Neural progenitor cell (in vitro differentiated cells): Measurements from ENCODE around the gene ERC1. TPM values are rescaled to one million over a fixed set of nuclear protein-coding genes. Genes with fewer than 3 reads are reported as not detected.

Experiments
- DNase-seq: peaks from one replicate; pipeline ENCODE4 v3.0.0-alpha.2; 2016; ENCODE audit warnings: low spot score
- H2AFZ ChIP-seq: fragments of 200-600 bp; sonication (generic); replicated peaks from 2 replicates; pipeline ENCODE4 v1.6.1; 2016; ENCODE audit warnings: antibody characterized with exemption
- H3F3A ChIP-seq: fragments of 200-600 bp; sonication (generic); 2 replicates; pipeline ENCODE4 v1.6.1; 2016; ENCODE audit warnings: antibody characterized with exemption, low read depth
- H3K27ac ChIP-seq: fragments of 200-600 bp; sonication (generic); 2 replicates; pipeline ENCODE4 v1.5.1; 2016; ENCODE audit warnings: mild to moderate bottlenecking
- H3K27me3 ChIP-seq: fragments of 200-600 bp; sonication (generic); 2 replicates; pipeline ENCODE4 v1.6.1; 2016; ENCODE audit warnings: mild to moderate bottlenecking, moderate library complexity
- H3K36me3 ChIP-seq: fragments of 200-600 bp; sonication (generic); 2 replicates; pipeline ENCODE4 v1.5.1; 2016
- H3K4me1 ChIP-seq: fragments of 200-600 bp; sonication (generic); 2 replicates; pipeline ENCODE4 v1.6.1; 2016; ENCODE audit warnings: mixed run types
- H3K4me2 ChIP-seq: fragments of 200-600 bp; sonication (generic); 2 replicates; pipeline ENCODE4 v1.6.1; 2016
- H3K4me3 ChIP-seq: fragments of 200-600 bp; sonication (generic); 2 replicates; pipeline ENCODE4 v1.5.1; 2016
- H3K79me2 ChIP-seq: fragments of 200-600 bp; sonication (generic); 2 replicates; pipeline ENCODE4 v1.6.1; 2016; ENCODE audit warnings: low read depth
- H3K9ac ChIP-seq: fragments of 200-600 bp; sonication (generic); 2 replicates; pipeline ENCODE4 v1.6.1; 2016
- H3K9me3 ChIP-seq: fragments of 200-600 bp; sonication (generic); 2 replicates; pipeline ENCODE4 v1.5.1; 2016; ENCODE audit warnings: low read depth
- H4K20me1 ChIP-seq: fragments of 200-600 bp; sonication (generic); 2 replicates; pipeline ENCODE4 v1.6.1; 2016; ENCODE audit warnings: low read depth
- H3K27ac Mint-ChIP-seq: 3 replicates; pipeline ENCODE4 v1.8.0; 2021; ENCODE audit warnings: mixed read lengths
- H3K27me3 Mint-ChIP-seq: 2 replicates; pipeline ENCODE4 v1.8.0; 2022; ENCODE audit warnings: low read depth, mild to moderate bottlenecking, inconsistent platforms, moderate library complexity, mixed read lengths; ENCODE audit not compliant: insufficient read depth
- H3K36me3 Mint-ChIP-seq: 3 replicates; pipeline ENCODE4 v1.8.0; 2021; ENCODE audit warnings: mixed read lengths
- H3K4me1 Mint-ChIP-seq: 3 replicates; pipeline ENCODE4 v1.8.0; 2021; ENCODE audit warnings: mixed read lengths
- H3K4me3 Mint-ChIP-seq: 3 replicates; pipeline ENCODE4 v1.8.0; 2021; ENCODE audit warnings: mild to moderate bottlenecking, moderate library complexity, mixed read lengths
- H3K9me3 Mint-ChIP-seq: 3 replicates; pipeline ENCODE4 v1.8.0; 2020; ENCODE audit warnings: mixed read lengths
- EZH2 ChIP-seq: fragments of 200-600 bp; sonication (generic); IDR thresholded peaks from 2 replicates; pipeline ENCODE4 v1.6.1; 2017; ENCODE audit warnings: antibody characterized with exemption, mild to moderate bottlenecking, moderate library complexity
- EZH2phosphoT487 ChIP-seq: fragments of 200-600 bp; sonication (generic); IDR thresholded peaks from 2 replicates; pipeline ENCODE4 v1.6.1; 2017; ENCODE audit warnings: antibody characterized with exemption
- total RNA-seq: library from RNA; depleted of rRNA; stranded (reverse); fragments of >200 nt; gene quantifications from 2 replicates; pipeline ENCODE4 v1.2.3, GENCODE V29; 2015; ENCODE audit warnings: low replicate concordance
- TF ChIP-seq, protein P1 (sequence below): fragments of 200-600 bp; sonication (generic); IDR thresholded peaks from 2 replicates; pipeline ENCODE4 v1.5.1; 2017; ENCODE audit warnings: antibody characterized with exemption, mild to moderate bottlenecking

Gene ERC1
- total RNA-seq, 1 donor from 2014 or later: 27.5 TPM

DNA sequence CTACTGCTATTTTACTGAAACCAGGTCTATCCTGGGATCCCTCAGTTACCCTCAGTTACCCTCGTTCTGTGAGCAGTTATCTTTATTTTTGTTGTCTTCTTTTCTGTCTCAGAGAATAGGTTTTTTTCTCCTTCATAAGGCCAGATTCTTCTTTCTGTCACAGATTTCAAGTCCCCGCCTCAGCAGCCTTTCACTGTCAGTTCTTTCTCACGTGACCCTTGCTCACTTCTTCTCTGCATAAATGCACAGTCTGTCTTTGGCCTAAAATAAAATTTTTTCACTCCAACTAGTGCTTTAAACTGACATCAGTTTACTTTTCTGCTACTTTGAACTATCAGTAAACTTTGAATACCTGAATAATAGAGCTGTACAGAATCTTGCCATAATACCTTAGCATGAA, 299.7 kb downstream of the ERC1 start:
- H3K27ac ChIP-seq: no peak overlapping the region
- TF ChIP-seq EZH2: no peak
- TF ChIP-seq, protein P1, sequence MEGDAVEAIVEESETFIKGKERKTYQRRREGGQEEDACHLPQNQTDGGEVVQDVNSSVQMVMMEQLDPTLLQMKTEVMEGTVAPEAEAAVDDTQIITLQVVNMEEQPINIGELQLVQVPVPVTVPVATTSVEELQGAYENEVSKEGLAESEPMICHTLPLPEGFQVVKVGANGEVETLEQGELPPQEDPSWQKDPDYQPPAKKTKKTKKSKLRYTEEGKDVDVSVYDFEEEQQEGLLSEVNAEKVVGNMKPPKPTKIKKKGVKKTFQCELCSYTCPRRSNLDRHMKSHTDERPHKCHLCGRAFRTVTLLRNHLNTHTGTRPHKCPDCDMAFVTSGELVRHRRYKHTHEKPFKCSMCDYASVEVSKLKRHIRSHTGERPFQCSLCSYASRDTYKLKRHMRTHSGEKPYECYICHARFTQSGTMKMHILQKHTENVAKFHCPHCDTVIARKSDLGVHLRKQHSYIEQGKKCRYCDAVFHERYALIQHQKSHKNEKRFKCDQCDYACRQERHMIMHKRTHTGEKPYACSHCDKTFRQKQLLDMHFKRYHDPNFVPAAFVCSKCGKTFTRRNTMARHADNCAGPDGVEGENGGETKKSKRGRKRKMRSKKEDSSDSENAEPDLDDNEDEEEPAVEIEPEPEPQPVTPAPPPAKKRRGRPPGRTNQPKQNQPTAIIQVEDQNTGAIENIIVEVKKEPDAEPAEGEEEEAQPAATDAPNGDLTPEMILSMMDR: no peak
- TF ChIP-seq EZH2phosphoT487: no peak
- peaks cover 21% of the 10 kb centered on the region for H3K4me1 ChIP-seq
- H3K9me3 ChIP-seq: no peaks in the 10 kb centered on the region
- no peak overlapping the region for H3K4me2 ChIP-seq
- H3K79me2 ChIP-seq: no peaks in the 10 kb centered on the region
- no peaks in the 10 kb centered on the region for H3K36me3 ChIP-seq
- no peak for DNase-seq
- H3K4me3 Mint-ChIP-seq: no peak overlapping the region
- no peaks in the 10 kb centered on the region for H4K20me1 ChIP-seq
- no peak overlapping the region for H2AFZ ChIP-seq
- no peaks in the 10 kb centered on the region for H3K27me3 Mint-ChIP-seq
- H3K4me3 ChIP-seq: no peak overlapping the region
- peaks cover 19% of the 10 kb centered on the region for H3K36me3 Mint-ChIP-seq
- peaks cover 16% of the 10 kb centered on the region for H3F3A ChIP-seq
- no peak overlapping the region for H3K9ac ChIP-seq
- peaks cover 1% of the 10 kb centered on the region for H3K9me3 Mint-ChIP-seq
- H3K4me1 Mint-ChIP-seq: no peaks in the 10 kb centered on the region
- no peaks in the 10 kb centered on the region for H3K27me3 ChIP-seq
- H3K27ac Mint-ChIP-seq: no peak overlapping the region

DNA sequence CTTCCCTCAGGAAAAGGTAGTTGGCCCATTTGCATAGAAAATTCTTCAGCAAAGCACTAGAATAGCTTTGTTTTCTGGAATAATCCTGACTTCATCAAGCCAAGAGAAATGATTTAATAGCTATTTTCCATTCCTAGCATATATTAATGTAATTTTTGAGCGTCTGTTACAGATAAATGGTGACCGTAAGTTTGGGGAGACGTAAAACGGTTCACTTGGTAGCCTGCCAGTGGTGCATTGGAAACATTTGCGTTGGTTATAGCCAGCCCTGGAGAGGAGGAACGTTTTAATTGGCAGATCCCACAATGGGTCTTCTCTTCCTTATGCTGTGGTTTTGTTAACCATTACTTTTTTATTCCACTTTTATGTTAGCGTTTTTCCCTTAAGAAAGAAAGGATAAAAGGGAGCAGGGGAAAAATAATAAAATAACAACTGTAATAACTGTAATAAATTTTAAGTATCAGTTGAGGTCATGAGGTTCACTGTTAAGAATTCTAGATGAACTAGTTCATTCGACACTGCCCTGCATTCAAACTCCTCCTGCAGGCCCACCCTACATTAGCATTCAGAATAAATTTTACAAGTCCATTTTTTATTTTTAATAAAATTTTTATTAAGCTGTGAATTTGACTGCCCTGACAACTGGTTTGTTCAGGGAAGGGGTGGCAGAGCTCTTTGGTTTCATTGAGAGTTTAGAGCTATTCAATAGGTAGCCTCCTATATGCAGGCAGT, 300.7 kb downstream of the ERC1 start:
- H3K79me2 ChIP-seq: no peaks in the 10 kb centered on the region
- H3K36me3 ChIP-seq: no peaks in the 10 kb centered on the region
- no peak overlapping the region for H3K4me3 Mint-ChIP-seq
- TF ChIP-seq EZH2 (no peak), EZH2phosphoT487 (no peak)
- TF ChIP-seq, protein P1: no peak
- H3K4me1 Mint-ChIP-seq: no peaks in the 10 kb centered on the region
- no peak for DNase-seq
- peaks cover 22% of the 10 kb centered on the region for H3K36me3 Mint-ChIP-seq
- peaks cover 21% of the 10 kb centered on the region for H3K4me1 ChIP-seq
- peaks cover 2% of the 10 kb centered on the region for H3K9me3 Mint-ChIP-seq
- no peaks in the 10 kb centered on the region for H4K20me1 ChIP-seq
- no peak overlapping the region for H3K9ac ChIP-seq
- H3F3A ChIP-seq: peaks cover 16% of the 10 kb centered on the region
- no peaks in the 10 kb centered on the region for H3K9me3 ChIP-seq
- no peak overlapping the region for H2AFZ ChIP-seq
- no peak overlapping the region for H3K27ac ChIP-seq
- no peaks in the 10 kb centered on the region for H3K27me3 Mint-ChIP-seq
- no peaks in the 10 kb centered on the region for H3K27me3 ChIP-seq
- H3K4me3 ChIP-seq: no peak overlapping the region
- no peak overlapping the region for H3K27ac Mint-ChIP-seq
- H3K4me2 ChIP-seq: no peak overlapping the region

DNA sequence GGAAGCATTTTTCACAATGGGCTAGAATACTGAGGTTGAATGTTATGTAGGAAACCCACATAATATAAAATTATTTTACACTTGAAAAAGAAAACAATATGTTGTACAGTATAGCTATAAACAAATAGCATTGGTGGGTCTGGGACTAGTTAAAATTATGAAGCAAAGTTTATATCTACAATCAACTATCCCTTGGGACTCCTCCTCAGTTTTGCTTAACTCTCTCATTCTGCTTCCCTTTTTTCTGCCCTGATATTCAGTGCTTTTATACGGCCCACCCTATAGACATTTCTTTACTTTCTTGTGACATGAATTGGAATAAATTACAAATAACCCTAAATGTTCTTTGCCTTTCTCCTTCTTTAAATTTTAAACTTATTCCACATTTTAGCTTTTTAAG, 302.9 kb downstream of the ERC1 start:
- H3K36me3 Mint-ChIP-seq: peaks cover 29% of the 10 kb centered on the region

More for the DNA sequence above, 302.9 kb downstream of the ERC1 start:
- H3K79me2 ChIP-seq: no peaks in the 10 kb centered on the region
- H3K4me1 ChIP-seq: peaks cover 11% of the 10 kb centered on the region
- H3K27ac ChIP-seq: no peak overlapping the region
- no peak overlapping the region for H3K4me3 ChIP-seq
- Mint-ChIP-seq H3K9me3 (peaks cover 5% of the 10 kb centered on the region), H3K4me1 (no peaks in the 10 kb centered on the region), H3K27ac (no peak overlapping the region), H3K27me3 (no peaks in the 10 kb centered on the region), H3K4me3 (no peak overlapping the region)
- no peaks in the 10 kb centered on the region for H3K27me3 ChIP-seq
- H3K9me3 ChIP-seq: no peaks in the 10 kb centered on the region
- no peaks in the 10 kb centered on the region for H4K20me1 ChIP-seq
- DNase-seq: no peak
- no peak overlapping the region for H3K9ac ChIP-seq
- no peak overlapping the region for H3K4me2 ChIP-seq
- H3K36me3 ChIP-seq: peaks cover 3% of the 10 kb centered on the region
- no peak overlapping the region for H2AFZ ChIP-seq
- no peaks in the 10 kb centered on the region for H3F3A ChIP-seq
- no peak for TF ChIP-seq EZH2phosphoT487
- TF ChIP-seq EZH2: no peak
- TF ChIP-seq, protein P1: no peak
